ENCODE measurements around the gene QRICH2. TPM values are rescaled to one million over a fixed set of nuclear protein-coding genes. Genes with fewer than 3 reads are reported as not detected.
A peak's percentile ranks its signal among the peaks of the same experiment; 100 is the strongest.

QRICH2 gene
- total and polyA plus RNA-seq, 2 donors from 2014 or later: 2.0 to 2.5 TPM

DNA sequence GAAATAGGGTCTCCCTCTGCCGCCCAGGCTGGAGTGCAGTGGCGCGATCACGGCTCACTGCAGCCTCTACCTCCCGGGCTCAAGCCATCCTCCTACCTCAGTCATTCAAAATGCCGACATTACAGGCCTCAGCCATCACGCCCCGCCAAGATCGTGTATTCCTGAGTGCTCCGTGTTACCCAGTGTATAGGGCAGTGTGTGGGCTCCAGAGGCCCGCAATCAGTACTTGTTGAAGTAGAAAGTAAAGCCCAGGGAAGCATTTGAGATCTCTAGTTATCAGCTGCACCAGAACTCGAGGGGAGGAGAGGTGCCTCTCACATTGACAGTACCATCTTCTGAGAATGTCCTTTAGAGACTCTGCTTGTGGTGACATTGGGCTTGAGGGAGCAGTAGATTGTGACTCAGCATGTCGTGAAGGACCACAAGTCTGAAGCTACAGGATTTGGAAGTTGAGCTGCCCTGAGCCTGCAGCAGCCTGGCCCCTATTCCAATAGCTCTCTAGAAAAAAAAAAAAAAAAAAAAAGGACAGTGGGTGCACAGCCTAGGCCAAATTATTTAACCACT lies 46.8 kb upstream of the QRICH2 start:
- DNase-seq (no peak), FAIRE-seq (no peak)
- no peak for TF ChIP-seq CTCF (IDR thresholded peaks at IDR 0.05; ENCODE audit: borderline replicate concordance, extremely low read depth, insufficient read depth)
- intact Hi-C loops (cut with DNase I): no loop called here
- H3K36me3 ChIP-seq (ENCODE audit: control insufficient read depth in 2 of 3, insufficient read depth in 3 of 3, low read length in 3 of 3): no peaks in the 10 kb centered on the region
- H3K27me3 ChIP-seq (ENCODE audit: control insufficient read depth, insufficient read depth, low read length): no peaks in the 10 kb centered on the region
- H3K9ac ChIP-seq (ENCODE audit: low read length in 3 of 3): no peak overlapping the region
- no peak overlapping the region for H3K4me3 ChIP-seq (ENCODE audit: low read length in 3 of 3)
- H3K9me3 ChIP-seq (ENCODE audit: control insufficient read depth in 2 of 3, insufficient read depth in 1 of 3, low read length in 3 of 3): no peaks in the 10 kb centered on the region
- H3K4me1 ChIP-seq (ENCODE audit: control insufficient read depth in 2 of 3, insufficient read depth in 2 of 3, low read depth in 1 of 3, low read length in 3 of 3): peaks cover 0 to 5% (median 0%) of the 10 kb centered on the region in 3 donors
- no peak overlapping the region for H3K27ac ChIP-seq (ENCODE audit: low read depth in 2 of 2, low read length in 2 of 2)

- intact Hi-C loops (cut with DNase I): no loop called here
- no peaks in the 10 kb centered on the region for H3K36me3 ChIP-seq (ENCODE audit: control insufficient read depth in 2 of 3, insufficient read depth in 3 of 3, low read length in 3 of 3)
- H3K4me3 ChIP-seq (ENCODE audit: low read length in 3 of 3): peak overlapping the region; percentile 75 to 83 (median 81)
- H3K27ac ChIP-seq (ENCODE audit: low read depth in 2 of 2, low read length in 2 of 2): no peak overlapping the region
- peak overlapping the region in 2 of 3 donors; percentile 58 to 68 for H3K9ac ChIP-seq (ENCODE audit: low read length in 3 of 3)
- DNase-seq: no peak
- no peaks in the 10 kb centered on the region for H3K9me3 ChIP-seq (ENCODE audit: control insufficient read depth in 2 of 3, insufficient read depth in 1 of 3, low read length in 3 of 3)
- no peak for FAIRE-seq
- H3K27me3 ChIP-seq (ENCODE audit: control insufficient read depth, insufficient read depth, low read length): no peaks in the 10 kb centered on the region
- peaks cover 0 to 5% (median 0%) of the 10 kb centered on the region in 3 donors for H3K4me1 ChIP-seq (ENCODE audit: control insufficient read depth in 2 of 3, insufficient read depth in 2 of 3, low read depth in 1 of 3, low read length in 3 of 3)
- no peak for TF ChIP-seq CTCF (IDR thresholded peaks at IDR 0.05; ENCODE audit: borderline replicate concordance, extremely low read depth, insufficient read depth)
Measured at GRCh38 chr17:76354317-76354729, 46.2 kb upstream of the QRICH2 start.

DNA sequence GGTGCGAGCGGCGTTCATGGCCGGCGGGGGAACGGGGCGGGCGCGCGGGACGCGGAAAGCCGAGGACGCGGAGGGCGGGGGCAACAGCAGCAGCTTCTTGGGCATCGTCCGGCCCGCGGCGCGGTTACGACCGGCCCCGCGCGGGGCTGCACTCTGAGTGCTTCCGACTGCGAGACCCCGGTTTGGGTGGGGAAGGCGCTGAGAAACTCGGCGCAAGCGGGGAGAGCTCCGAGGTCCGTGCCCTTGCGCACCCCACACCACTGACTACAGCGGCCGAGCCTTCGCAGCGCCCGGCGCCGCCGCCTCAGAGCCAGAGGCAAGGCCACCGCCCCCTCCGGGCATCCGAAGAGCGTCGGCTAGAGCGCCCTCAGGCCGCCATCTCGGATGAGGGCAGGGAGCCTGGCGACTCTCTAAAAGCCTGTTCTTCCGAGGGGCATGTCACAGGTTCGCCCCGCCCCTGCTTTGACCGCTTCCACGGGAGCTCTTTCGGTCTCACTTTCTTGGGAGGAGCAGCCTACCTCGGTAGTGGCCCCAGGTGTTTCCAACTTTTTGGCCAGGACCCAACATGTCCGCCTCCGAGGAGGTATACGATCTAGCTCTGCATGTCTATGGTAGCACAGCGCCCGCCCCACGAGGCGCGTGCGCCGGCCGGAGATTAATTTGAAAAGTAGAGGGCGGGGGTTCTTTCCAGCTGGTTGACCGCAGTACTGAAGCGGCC lies 45.7 kb upstream of the QRICH2 start, which contains the start of gene PRPSAP1:
PRPSAP1 (minus strand) TSS at position 318 of the 718 bp plus-strand sequence; CDS start at position 105, 213 bp downstream.
- intact Hi-C loops (cut with DNase I): no loop called here
- DNase-seq (peak; percentile 90 to 97 (median 95)), FAIRE-seq (no peak)
- Histone ChIP-seq H3K9me3 (ENCODE audit: control insufficient read depth in 2 of 3, insufficient read depth in 1 of 3, low read length in 3 of 3) (no peaks in the 10 kb centered on the region), H3K4me3 (ENCODE audit: low read length in 3 of 3) (peak within 1 kb of the TSS; percentile 75 to 83 (median 81)), H3K27ac (ENCODE audit: low read depth in 2 of 2, low read length in 2 of 2) (peak within 1 kb of the TSS; percentile 69 to 86), H3K36me3 (ENCODE audit: control insufficient read depth in 2 of 3, insufficient read depth in 3 of 3, low read length in 3 of 3) (peaks cover 0 to under 1% (median 0%) of the 10 kb centered on the region in 3 donors), H3K27me3 (ENCODE audit: control insufficient read depth, insufficient read depth, low read length) (no peaks in the 10 kb centered on the region), H3K9ac (ENCODE audit: low read length in 3 of 3) (peak within 1 kb of the TSS; percentile 58 to 89 (median 68)), H3K4me1 (ENCODE audit: control insufficient read depth in 2 of 3, insufficient read depth in 2 of 3, low read depth in 1 of 3, low read length in 3 of 3) (peaks cover 0 to 5% (median 0%) of the 10 kb centered on the region in 3 donors)
- peak; percentile 21 for TF ChIP-seq CTCF (IDR thresholded peaks at IDR 0.05; ENCODE audit: borderline replicate concordance, extremely low read depth, insufficient read depth)
